CD4-positive, alpha-beta T cell treated with Interferon alpha-2 for 1 hour (primary cell): ENCODE data around the gene OR6A2.

Source experiments
- DNase-seq, 2 donors: peaks; one replicate each; pipeline ENCODE4 v3.0.0-alpha.2; 2020 to 2022

OR6A2 gene

GRCh38 chr11:6755953-6756347 lies 43.5 kb downstream of the OR6A2 start:
- no peak for DNase-seq

- DNase-seq = peak; percentile 9 to 66
These were observed 44.1 kb downstream of the OR6A2 start for GRCh38 chr11:6755303-6755952.

- no peak for DNase-seq
These were observed 52.3 kb downstream of the OR6A2 start for GRCh38 chr11:6747097-6747668.

- no peak for DNase-seq
These were observed 52.9 kb downstream of the OR6A2 start for GRCh38 chr11:6746626-6747025.

GRCh38 chr11:6746086-6746618 lies 53.3 kb downstream of the OR6A2 start:
- DNase-seq = peak; percentile 61 to 84

- DNase-seq = peak in 1 of 2 donors; percentile 52
These were observed 53.9 kb downstream of the OR6A2 start for GRCh38 chr11:6745465-6746015.

- DNase-seq = no peak
These were observed 54.5 kb downstream of the OR6A2 start for GRCh38 chr11:6745018-6745417.

- no peak for DNase-seq
These were observed 57.2 kb downstream of the OR6A2 start for GRCh38 chr11:6742260-6742659.
